Spleen (tissue), 11 donors: Measurements from ENCODE around the gene CEP63. TPM values are rescaled to one million over a fixed set of nuclear protein-coding genes. Genes with fewer than 3 reads are reported as not detected.

ENCODE experiments used
- DNase-seq: peaks from one replicate; pipeline ENCODE4 v3.0.0-alpha.2; 2020
- H3K27ac ChIP-seq, 8 donors: fragments of 200-600 bp; sonication (generic) in 7 of 8; 1 replicate in 4 of 8; 2 replicates in 4 of 8; pipeline versions ENCODE4 v1.5.0 to v1.8.0; 2016 to 2021; ENCODE audit warnings: inconsistent platforms in 4 of 8, mild to moderate bottlenecking in 4 of 8, moderate library complexity in 1 of 8
- H3K27me3 ChIP-seq, 7 donors: fragments of 200-600 bp; sonication (generic) in 6 of 7; replicated peaks in 1 of 7; 1 replicate in 4 of 7; 2 replicates in 3 of 7; pipeline versions ENCODE4 v1.5.0 to v1.8.0; 2016 to 2021; ENCODE audit warnings: inconsistent platforms in 3 of 7, mild to moderate bottlenecking in 1 of 7
- H3K36me3 ChIP-seq, 6 donors: fragments of 200-600 bp; sonication (generic) in 5 of 6; 1 replicate in 4 of 6; 2 replicates in 2 of 6; pipeline versions ENCODE4 v1.5.0 to v1.8.0; 2016 to 2021; ENCODE audit warnings: inconsistent platforms in 2 of 6
- H3K4me1 ChIP-seq, 6 donors: fragments of 200-600 bp; sonication (generic) in 5 of 6; 1 replicate in 3 of 6; 2 replicates in 3 of 6; pipeline versions ENCODE4 v1.5.0 to v1.8.0; 2016 to 2021; ENCODE audit warnings: inconsistent platforms in 3 of 6
- H3K4me3 ChIP-seq, 8 donors: fragments of 200-600 bp; sonication (generic) in 7 of 8; 1 replicate in 4 of 8; 2 replicates in 4 of 8; pipeline versions ENCODE4 v1.5.0 to v1.8.0; 2016 to 2021; ENCODE audit warnings: inconsistent platforms in 4 of 8, mild to moderate bottlenecking in 4 of 8, moderate library complexity in 2 of 8
- H3K9me3 ChIP-seq, 8 donors: fragments of 200-600 bp; sonication (generic) in 7 of 8; 1 replicate in 4 of 8; 2 replicates in 4 of 8; pipeline versions ENCODE4 v1.5.0 to v1.8.0; 2016 to 2021; ENCODE audit warnings: inconsistent platforms in 4 of 8
- POLR2A ChIP-seq, 3 donors: fragments of 450-650 bp; IDR thresholded peaks; one replicate each; pipeline ENCODE4 v1.5.1; 2017; ENCODE audit warnings: antibody characterized with exemption in 3 of 3, mild to moderate bottlenecking in 1 of 3
- POLR2AphosphoS5 ChIP-seq, 3 donors: sonication (generic); formaldehyde crosslinking; IDR thresholded peaks; one replicate each; pipeline ENCODE4 v1.5.1; 2017; ENCODE audit warnings: antibody characterized with exemption in 3 of 3
- WGBS, 5 donors: extraction: QIAGEN DNeasy Blood & Tissue Kit in 3 of 5; methylation state at CpG; one replicate each; pipeline versions ENCODE4 v1.1.5 to v1.1.7; 2013 to 2018; 5-methylcytosine and 5-hydroxymethylcytosine counted together
- intact Hi-C: fragments of 100-400 bp; cut with DNase I; formaldehyde crosslinking; loops from one replicate; pipeline ENCODE4 v1.15.0; 2023; ENCODE audit warnings: low total_unique reads
- polyA plus RNA-seq, 3 donors: library from polyadenylated mRNA; stranded (reverse); fragments of 200-250 nt; gene quantifications; one replicate each; pipeline ENCODE4 v1.2.1, GENCODE V29; 2013
- total RNA-seq, 7 donors: library from RNA; depleted of rRNA in 3 of 7; stranded (reverse); fragments of >200 nt in 3 of 7; fragmentation: NEBNext Ultra II Directional in 4 of 7; extraction: Animal tissue kit (Norgen Biotek cat#: 25700) in 4 of 7; gene quantifications; one replicate each; pipeline versions ENCODE4 v1.1.0 to v1.2.1, GENCODE V29; 2016 to 2021
- TF ChIP-seq, protein P1 (sequence below), 11 experiments: fragments of 200-600 bp in 7 of 11; fragments of 450-650 bp in 4 of 11; sonication (generic) in 4 of 11; IDR thresholded peaks in 8 of 11; conservative IDR thresholded peaks in 3 of 11; 1 replicate in 7 of 11; 2 replicates in 4 of 11; pipeline versions ENCODE4 v1.4.0 to v1.8.0; 2016 to 2021; ENCODE audit warnings: antibody characterized with exemption in 11 of 11, inconsistent platforms in 4 of 11, mild to moderate bottlenecking in 1 of 11
- donor health status: healthy with polysubstance abuse.
- donor health status: DM: no; HTN: no; CAD: no; lungs with moderate emphysema.
- donor health status: DM: no; HTN: no; CAD: no.
- donor health status: Bipolar disorder and iron deficiency.
- donor health status: healthy.
- donor health status: DM: no; HTN: no; CAD: no.
- donor health status: DM: yes; HTN: yes; CAD: no.

The CEP63 gene
- total and polyA plus RNA-seq, 10 donors, result 13.4 to 37.0 (median 28.1) TPM

DNA sequence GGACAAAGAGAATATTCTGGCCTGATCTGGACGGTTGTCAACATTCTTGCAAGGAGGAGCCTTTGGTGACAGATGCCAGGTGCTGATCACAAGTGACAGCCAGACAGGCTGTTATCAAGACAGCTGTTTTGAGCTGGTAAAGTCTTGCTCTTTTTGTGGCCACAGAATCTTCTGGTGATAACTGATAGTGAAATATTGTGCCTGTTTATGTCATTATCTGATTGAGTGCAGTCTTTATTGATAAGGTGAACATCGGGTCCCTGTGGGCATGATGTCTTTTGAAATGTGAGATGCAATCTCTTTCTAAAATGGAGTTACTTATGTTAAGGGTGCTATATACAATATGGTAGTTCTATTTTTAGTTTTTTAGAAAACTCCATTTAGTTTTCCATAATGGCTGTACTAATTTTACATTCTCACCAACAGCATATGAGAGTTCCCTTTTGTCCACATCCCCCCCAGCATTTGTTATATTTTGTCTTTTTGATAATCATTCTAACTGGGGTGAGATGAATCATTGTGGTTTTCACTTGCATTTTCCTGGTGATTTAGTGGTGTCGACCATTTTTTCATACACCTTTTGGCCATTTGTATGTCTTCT, 10.7 kb downstream of the CEP63 start:
- WGBS, 5 donors, result 48 to 63% (median 53%) methylated on average over 3 of the region's 3 CpGs
- no peak overlapping the region for H3K4me3 ChIP-seq
- H3K27ac ChIP-seq, result no peak overlapping the region

DNA sequence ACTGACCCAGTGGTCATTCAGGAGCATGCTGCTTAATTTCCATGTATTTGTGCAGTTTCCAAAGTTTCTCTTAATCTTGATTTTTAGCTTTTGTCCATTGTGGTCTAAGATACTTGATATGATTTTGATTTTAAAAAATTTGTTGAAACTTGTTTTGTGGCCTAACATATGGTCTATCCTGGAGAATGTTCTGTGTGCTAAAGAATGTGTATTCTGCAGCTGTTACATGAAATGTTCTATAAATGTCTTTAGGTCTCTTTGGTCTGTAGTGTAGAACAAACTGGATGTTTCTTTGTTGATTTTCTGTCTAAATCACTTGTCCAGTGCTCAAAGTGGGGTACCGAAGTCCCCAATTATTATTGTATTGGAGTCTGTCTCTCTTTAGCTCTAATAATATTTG, 17.4 kb downstream of the CEP63 start:
- no peak overlapping the region for H3K27ac ChIP-seq

More for the DNA sequence above, 10.7 kb downstream of the CEP63 start:
- H3K27me3 ChIP-seq, result no peaks in the 10 kb centered on the region
- TF ChIP-seq, protein P1, sequence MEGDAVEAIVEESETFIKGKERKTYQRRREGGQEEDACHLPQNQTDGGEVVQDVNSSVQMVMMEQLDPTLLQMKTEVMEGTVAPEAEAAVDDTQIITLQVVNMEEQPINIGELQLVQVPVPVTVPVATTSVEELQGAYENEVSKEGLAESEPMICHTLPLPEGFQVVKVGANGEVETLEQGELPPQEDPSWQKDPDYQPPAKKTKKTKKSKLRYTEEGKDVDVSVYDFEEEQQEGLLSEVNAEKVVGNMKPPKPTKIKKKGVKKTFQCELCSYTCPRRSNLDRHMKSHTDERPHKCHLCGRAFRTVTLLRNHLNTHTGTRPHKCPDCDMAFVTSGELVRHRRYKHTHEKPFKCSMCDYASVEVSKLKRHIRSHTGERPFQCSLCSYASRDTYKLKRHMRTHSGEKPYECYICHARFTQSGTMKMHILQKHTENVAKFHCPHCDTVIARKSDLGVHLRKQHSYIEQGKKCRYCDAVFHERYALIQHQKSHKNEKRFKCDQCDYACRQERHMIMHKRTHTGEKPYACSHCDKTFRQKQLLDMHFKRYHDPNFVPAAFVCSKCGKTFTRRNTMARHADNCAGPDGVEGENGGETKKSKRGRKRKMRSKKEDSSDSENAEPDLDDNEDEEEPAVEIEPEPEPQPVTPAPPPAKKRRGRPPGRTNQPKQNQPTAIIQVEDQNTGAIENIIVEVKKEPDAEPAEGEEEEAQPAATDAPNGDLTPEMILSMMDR (IDR thresholded peaks at IDR 0.05 in 8 of 11, conservative IDR thresholded peaks at IDR 0.05 in 3 of 11), result no peak
- TF ChIP-seq POLR2A (IDR thresholded peaks at IDR 0.05) (no peak), POLR2AphosphoS5 (IDR thresholded peaks at IDR 0.05) (no peak)
- H3K36me3 ChIP-seq, result peaks cover 0 to 44% (median 7%) of the 10 kb centered on the region in 6 donors
- peaks cover 0 to 28% (median 8%) of the 10 kb centered on the region in 6 donors for H3K4me1 ChIP-seq
- DNase-seq, result no peak
- intact Hi-C loops, result no loop called here
- peaks cover 0 to 10% (median 1%) of the 10 kb centered on the region in 8 donors for H3K9me3 ChIP-seq

DNA sequence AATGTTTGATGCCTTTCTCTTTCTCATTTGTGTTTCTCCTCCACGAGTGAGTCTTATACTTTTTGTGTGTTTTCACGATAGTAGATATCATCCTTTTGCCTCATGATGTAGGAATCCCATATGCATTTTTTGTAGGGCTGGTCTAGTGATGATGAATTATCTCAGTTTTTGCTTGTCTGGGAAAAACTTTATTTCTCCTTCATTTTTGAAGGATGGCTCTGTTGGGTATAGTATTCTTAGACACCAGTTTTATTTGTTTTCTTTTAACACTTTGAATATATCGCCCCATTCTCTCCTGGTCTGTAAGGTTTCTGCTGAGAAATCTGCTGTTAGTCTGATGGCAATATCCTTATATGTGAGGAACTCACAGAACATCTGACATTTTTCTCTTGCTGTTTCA, 18.3 kb downstream of the CEP63 start:
- H3K36me3 ChIP-seq, result peaks cover 0 to 68% (median 10%) of the 10 kb centered on the region in 6 donors
- no peaks in the 10 kb centered on the region for H3K27me3 ChIP-seq
- H3K4me1 ChIP-seq, result no peaks in the 10 kb centered on the region
- 67 to 98% (median 90%) methylated on average over 2 to 3 of the region's 3 CpGs for WGBS, 5 donors
- DNase-seq, result no peak
- no peak overlapping the region for H3K27ac ChIP-seq
- no peak overlapping the region for H3K4me3 ChIP-seq
- peaks cover 0 to 48% (median 32%) of the 10 kb centered on the region in 8 donors for H3K9me3 ChIP-seq
- intact Hi-C loops, result no loop called here
- TF ChIP-seq POLR2AphosphoS5 (IDR thresholded peaks at IDR 0.05) (no peak), POLR2A (IDR thresholded peaks at IDR 0.05) (no peak)
- TF ChIP-seq, protein P1 (IDR thresholded peaks at IDR 0.05 in 8 of 11, conservative IDR thresholded peaks at IDR 0.05 in 3 of 11), result no peak

More for the DNA sequence above, 17.4 kb downstream of the CEP63 start:
- intact Hi-C loops, result no loop called here
- peaks cover 0 to 59% (median 4%) of the 10 kb centered on the region in 6 donors for H3K36me3 ChIP-seq
- H3K4me1 ChIP-seq, result peaks cover 0 to 6% (median 0%) of the 10 kb centered on the region in 6 donors
- no peaks in the 10 kb centered on the region for H3K27me3 ChIP-seq
- no peak for TF ChIP-seq POLR2A (IDR thresholded peaks at IDR 0.05)
- no peak for TF ChIP-seq POLR2AphosphoS5 (IDR thresholded peaks at IDR 0.05)
- TF ChIP-seq, protein P1 (IDR thresholded peaks at IDR 0.05 in 8 of 11, conservative IDR thresholded peaks at IDR 0.05 in 3 of 11), result no peak
- no peak for DNase-seq
- no peak overlapping the region for H3K4me3 ChIP-seq
- 94 to 97% (median 96%) methylated on average over 1 of the region's 1 CpG for WGBS, 5 donors
- peaks cover 0 to 48% (median 32%) of the 10 kb centered on the region in 8 donors for H3K9me3 ChIP-seq

DNA sequence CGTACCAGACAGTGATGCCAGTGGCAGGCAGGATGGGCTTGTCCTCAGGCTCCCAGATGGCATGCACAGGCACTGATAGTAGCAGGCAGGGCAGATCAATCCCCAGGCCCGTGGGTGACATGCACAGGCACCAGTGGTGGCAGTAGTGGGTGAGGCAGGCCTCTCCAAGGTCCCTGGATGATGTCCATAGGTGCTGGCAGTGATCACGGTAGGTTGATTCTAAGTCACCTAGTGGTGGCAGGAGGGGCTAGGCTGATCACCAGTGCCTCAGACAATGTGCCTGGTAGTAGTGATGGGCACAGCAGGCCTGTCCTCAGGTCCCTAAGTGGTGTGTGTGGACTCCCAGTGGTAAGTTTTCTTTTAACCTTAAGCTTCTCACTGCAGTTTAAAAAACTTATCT, 19.6 kb downstream of the CEP63 start:
- WGBS, 5 donors, result 65 to 100% (median 77%) methylated on average over 2 to 3 of the region's 3 CpGs
- H3K4me3 ChIP-seq, result no peak overlapping the region
- peaks cover 0 to 47% (median 32%) of the 10 kb centered on the region in 8 donors for H3K9me3 ChIP-seq
- intact Hi-C loops, result no loop called here
- H3K4me1 ChIP-seq, result no peaks in the 10 kb centered on the region
- no peaks in the 10 kb centered on the region for H3K27me3 ChIP-seq
- TF ChIP-seq, protein P1 (IDR thresholded peaks at IDR 0.05 in 8 of 11, conservative IDR thresholded peaks at IDR 0.05 in 3 of 11), result no peak
- no peak for TF ChIP-seq POLR2AphosphoS5 (IDR thresholded peaks at IDR 0.05)
- TF ChIP-seq POLR2A (IDR thresholded peaks at IDR 0.05), result no peak
- H3K36me3 ChIP-seq, result peaks cover 0 to 74% (median 13%) of the 10 kb centered on the region in 6 donors
- no peak overlapping the region for H3K27ac ChIP-seq
- DNase-seq, result no peak
